H1 (cell line): ENCODE data around the gene TMEM145. TPM values are rescaled to one million over a fixed set of nuclear protein-coding genes. Genes with fewer than 3 reads are reported as not detected.

Experiments used
- ATF3 ChIP-seq: IDR thresholded peaks from 2 replicates; pipeline ENCODE4 v1.6.1; 2011; ENCODE audit warnings: low read depth, mild to moderate bottlenecking, low read length; ENCODE audit not compliant: insufficient read depth
- BRCA1 ChIP-seq: IDR thresholded peaks from 2 replicates; pipeline ENCODE4 v1.6.1; 2012; ENCODE audit warnings: low read depth, low read length, improper control_type of control experiment
- CBX5 ChIP-seq: fragments of 300-800, 300-1000 bp; sonication (generic); IDR thresholded peaks from 2 replicates; pipeline ENCODE4 v1.7.1; 2016; ENCODE audit warnings: antibody characterized with exemption, low read length, low read depth
- CHD7 ChIP-seq: fragments of 300-600 bp; sonication (generic); IDR thresholded peaks from 2 replicates; pipeline ENCODE4 v1.7.1; 2012; ENCODE audit warnings: low read length, moderate library complexity, mild to moderate bottlenecking, inconsistent platforms; ENCODE audit not compliant: insufficient replicate concordance
- EGR1 ChIP-seq: IDR thresholded peaks from 2 replicates; pipeline ENCODE4 v1.6.1; 2011; ENCODE audit warnings: low read depth, low read length, borderline replicate concordance
- GABPA ChIP-seq: IDR thresholded peaks from 2 replicates; pipeline ENCODE4 v1.6.1; 2011; ENCODE audit warnings: mild to moderate bottlenecking, low read length, moderate library complexity, borderline replicate concordance; ENCODE audit not compliant: insufficient read depth
- MAFK ChIP-seq: IDR thresholded peaks from 2 replicates; pipeline ENCODE4 v1.6.1; 2012; ENCODE audit warnings: low read depth, mild to moderate bottlenecking, improper control_type of control experiment, low read length
- PHF8 ChIP-seq: fragments of 200-600 bp; sonication (generic); conservative IDR thresholded peaks from 2 replicates; pipeline ENCODE4 v1.7.1; 2012; ENCODE audit warnings: low read depth, mild to moderate bottlenecking, inconsistent platforms, low read length, moderate library complexity
- SIN3A ChIP-seq, 2 experiments: IDR thresholded peaks in 1 of 2; conservative IDR thresholded peaks in 1 of 2; 2 replicates each; pipeline ENCODE4 v1.6.1; 2011 to 2012; ENCODE audit warnings: low read length in 2 of 2, improper control_type of control experiment in 1 of 2, low read depth in 1 of 2, mild to moderate bottlenecking in 1 of 2
- SP1 ChIP-seq: IDR thresholded peaks from 2 replicates; pipeline ENCODE4 v1.6.1; 2011; ENCODE audit warnings: low read depth, low read length
- SUZ12 ChIP-seq: fragments of 200-600 bp; sonication (generic); IDR thresholded peaks from 2 replicates; pipeline ENCODE4 v1.6.1; 2012; ENCODE audit warnings: mild to moderate bottlenecking, inconsistent platforms, low read length, moderate library complexity, mixed read lengths
- TAF1 ChIP-seq: IDR thresholded peaks from 2 replicates; pipeline ENCODE4 v1.6.1; 2011; ENCODE audit warnings: mild to moderate bottlenecking, low read depth, low read length
- polyA plus RNA-seq, 7 experiments: library from polyadenylated mRNA; depleted of rRNA in 3 of 7; stranded (reverse) in 5 of 7; unstranded in 2 of 7; fragments of >200 nt in 5 of 7; fragments of 200-250 nt in 2 of 7; gene quantifications; 1 replicate in 5 of 7; 2 replicates in 1 of 7; 4 replicates in 1 of 7; pipeline versions ENCODE4 v1.2.1 to v1.2.3, GENCODE V29; 2011 to 2013; ENCODE audit warnings: missing spikeins in 2 of 7, mixed read lengths in 2 of 7
- total RNA-seq: library from RNA; stranded (reverse); fragmentation: NEBNext Ultra II Directional; extraction: Animal tissue kit (Norgen Biotek cat#: 25700); gene quantifications from 2 replicates; pipeline ENCODE4 v1.2.1, GENCODE V29; 2021

The TMEM145 gene
- total and polyA plus RNA-seq, 2 of the 8 experiments (the other 6 are each of a cell fraction or from before 2014, with no cell fraction given): 2.3 to 4.7 TPM

- no peak for TF ChIP-seq CHD7
- no peak for TF ChIP-seq CBX5
- no peak for TF ChIP-seq SIN3A (conservative IDR thresholded peaks at IDR 0.05 in 1 of 2, IDR thresholded peaks at IDR 0.05 in 1 of 2; ENCODE audit: low read depth in 1 of 2, low read length in 2 of 2)
- no peak for TF ChIP-seq EGR1
- no peak for TF ChIP-seq ATF3
- no peak for TF ChIP-seq PHF8
- no peak for TF ChIP-seq SUZ12
- TF ChIP-seq SP1: no peak
- TF ChIP-seq BRCA1: no peak
- no peak for TF ChIP-seq TAF1
- TF ChIP-seq MAFK: no peak
- TF ChIP-seq GABPA: no peak
Observed at GRCh38 chr19:42272989-42273406, 40.1 kb upstream of the TMEM145 start (continued).
